Fibroblast of skin of back (primary cell): ENCODE results near the gene LRRC23.

ENCODE experiments used
- DNase-seq: peaks from one replicate; pipeline ENCODE4 v3.0.0-alpha.2; 2013

Gene LRRC23

GRCh38 chr12:6959058-6959804 is 54.6 kb downstream of the LRRC23 start:
- DNase-seq = no peak

GRCh38 chr12:6959805-6960592 is 55.4 kb downstream of the LRRC23 start:
- no peak for DNase-seq

GRCh38 chr12:6960593-6961277 is 56.1 kb downstream of the LRRC23 start:
- peak; percentile 34 for DNase-seq

- DNase-seq = peak; percentile 19
These were observed 56.7 kb downstream of the LRRC23 start for GRCh38 chr12:6961278-6961694.

- peak; percentile 87 for DNase-seq
These were observed 57.2 kb downstream of the LRRC23 start for GRCh38 chr12:6961695-6962284.

- no peak for DNase-seq
These were observed 57.8 kb downstream of the LRRC23 start for GRCh38 chr12:6962285-6963015.

GRCh38 chr12:6963016-6963731 is 58.6 kb downstream of the LRRC23 start:
- no peak for DNase-seq
